Measurements from ENCODE around the gene PRKCA.

- TF ChIP-seq ZNF512 (CRISPR knock-in tag; IDR thresholded peaks at IDR 0.05) (no peak), NFRKB (IDR thresholded peaks at IDR 0.05) (no peak), MED8 (CRISPR knock-in tag; IDR thresholded peaks at IDR 0.05; ENCODE audit: insufficient replicate concordance) (no peak), ZNF605 (CRISPR knock-in tag; IDR thresholded peaks at IDR 0.05) (no peak), HMGXB4 (CRISPR knock-in tag; IDR thresholded peaks at IDR 0.05; ENCODE audit: borderline replicate concordance in 1 of 2, low read depth in 1 of 2) (no peak), HDAC2 (CRISPR knock-in tag; IDR thresholded peaks at IDR 0.05) (no peak), CTCF (CRISPR knock-in tag; IDR thresholded peaks at IDR 0.05) (no peak), ZNF609 (CRISPR knock-in tag; IDR thresholded peaks at IDR 0.05; ENCODE audit: borderline replicate concordance) (no peak), GABPA (IDR thresholded peaks at IDR 0.05; ENCODE audit: low read depth, low read length) (no peak), GABPA (CRISPR knock-in tag; IDR thresholded peaks at IDR 0.05; ENCODE audit: low read depth) (no peak), KLF15 (CRISPR knock-in tag; IDR thresholded peaks at IDR 0.05; ENCODE audit: borderline replicate concordance) (no peak), SOX6 (IDR thresholded peaks at IDR 0.05) (no peak), SOX6 (CRISPR knock-in tag; IDR thresholded peaks at IDR 0.05) (no peak), ELK4 (CRISPR knock-in tag; IDR thresholded peaks at IDR 0.05; ENCODE audit: borderline replicate concordance) (no peak), SETDB1 (CRISPR knock-in tag; IDR thresholded peaks at IDR 0.05; ENCODE audit: borderline replicate concordance) (no peak), ZBTB49 (CRISPR knock-in tag; IDR thresholded peaks at IDR 0.05; ENCODE audit: borderline replicate concordance) (no peak)
These were observed 30.9 kb upstream of the PRKCA start for GRCh38 chr17:66271512-66271911.

Measured in HepG2 (cell line).